K562 (cell line): ENCODE data around the gene BIRC7. TPM values are rescaled to one million over a fixed set of nuclear protein-coding genes. Genes with fewer than 3 reads are reported as not detected.

Experiments used
- ERF ChIP-seq: fragments of 450-650 bp; formaldehyde crosslinking; IDR thresholded peaks from 2 replicates; pipeline ENCODE4 v1.4.0; 2020; ENCODE audit warnings: mild to moderate bottlenecking, mixed read lengths
- HDAC1 ChIP-seq, 2 experiments: fragments of 450-650 bp; IDR thresholded peaks; 2 replicates each; pipeline ENCODE4 v1.6.1; 2016 to 2017; ENCODE audit warnings: inconsistent platforms in 1 of 2, mild to moderate bottlenecking in 1 of 2, moderate library complexity in 1 of 2
- HSF4 ChIP-seq: fragments of 250-450 bp; sonication (Bioruptor Pico); IDR thresholded peaks from 2 replicates; pipeline ENCODE4 v2.1.2; 2022; ENCODE audit warnings: mild to moderate bottlenecking, moderate library complexity, borderline replicate concordance
- JUND ChIP-seq, 2 experiments: IDR thresholded peaks; 2 replicates in 1 of 2; 3 replicates in 1 of 2; pipeline ENCODE4 v1.6.1; 2011; ENCODE audit warnings: borderline replicate concordance in 2 of 2, low read depth in 2 of 2, low read length in 2 of 2, improper control_type of control experiment in 1 of 2, missing biosample characterization in 1 of 2, missing genetic modification characterization in 1 of 2, missing genetic modification reagents in 1 of 2
- NR3C1 ChIP-seq: sonication (generic); formaldehyde crosslinking; IDR thresholded peaks from 2 replicates; pipeline ENCODE4 v1.8.1; 2022; ENCODE audit warnings: missing genetic modification reagents
- SIN3A ChIP-seq, 2 experiments: fragments of 150-350 bp in 1 of 2; IDR thresholded peaks; 2 replicates each; pipeline ENCODE4 v1.6.1; 2011 to 2016; ENCODE audit warnings: borderline replicate concordance in 2 of 2, low read depth in 2 of 2, low read length in 2 of 2, mild to moderate bottlenecking in 2 of 2, moderate library complexity in 2 of 2; ENCODE audit not compliant: control insufficient read depth in 1 of 2
- TAF1 ChIP-seq: IDR thresholded peaks from 2 replicates; pipeline ENCODE4 v1.6.1; 2011; ENCODE audit warnings: mild to moderate bottlenecking, low read length, moderate library complexity; ENCODE audit not compliant: insufficient read depth, control insufficient read depth, severe bottlenecking; ENCODE audit errors: extremely low read depth
- TGIF2 ChIP-seq: sonication (generic); formaldehyde crosslinking; IDR thresholded peaks from 2 replicates; pipeline ENCODE4 v1.8.1; 2022; ENCODE audit warnings: mild to moderate bottlenecking, missing genetic modification reagents, moderate library complexity
- TRIM24 ChIP-seq, 2 experiments: fragments of 450-650 bp; IDR thresholded peaks; 2 replicates each; pipeline ENCODE4 v1.6.1; 2016
- ZNF133 ChIP-seq: fragments of 250-450 bp; sonication (Bioruptor Pico); IDR thresholded peaks from 2 replicates; pipeline ENCODE4 v1.4.0; 2020; ENCODE audit warnings: mild to moderate bottlenecking
- polyA plus RNA-seq, 8 experiments: library from polyadenylated mRNA; depleted of rRNA in 4 of 8; stranded (reverse) in 5 of 8; unstranded in 3 of 8; fragments of >200 nt; fragmentation: Nextera tagmentation in 2 of 8; fragmentation: Illumina TruSeq in 1 of 8; extraction: Ambion mirVana in 2 of 8; extraction: Trizol in 1 of 8; gene quantifications; 2 replicates each; pipeline versions ENCODE4 v1.2.1 to v1.2.3, GENCODE V29; 2011 to 2014; ENCODE audit warnings: inconsistent platforms in 1 of 8, missing spikeins in 1 of 8
- total RNA-seq, 7 experiments: library from RNA; depleted of rRNA in 6 of 7; stranded (reverse); fragments of >200 nt in 6 of 7; fragmentation: Illumina TruSeq in 2 of 7; extraction: Trizol in 2 of 7; gene quantifications; 2 replicates each; pipeline versions ENCODE4 v1.2.1 to v1.2.3, GENCODE V29; 2011 to 2021; ENCODE audit warnings: low replicate concordance in 1 of 7
- TF ChIP-seq, protein P1 (sequence below): sonication (generic); formaldehyde crosslinking; IDR thresholded peaks from 2 replicates; pipeline ENCODE4 v1.8.0; 2023; ENCODE audit warnings: missing genetic modification reagents, mild to moderate bottlenecking, borderline replicate concordance
- TF ChIP-seq, protein P2 (sequence below): fragments of 250-450 bp; sonication (Bioruptor Pico); IDR thresholded peaks from 2 replicates; pipeline ENCODE4 v1.8.0; 2021; ENCODE audit warnings: moderate library complexity, mild to moderate bottlenecking, inconsistent platforms
- TF ChIP-seq, protein P3 (sequence below): fragments of 150-350 bp; conservative IDR thresholded peaks from 2 replicates; pipeline ENCODE4 v1.6.1; 2014; ENCODE audit warnings: low read length
- TF ChIP-seq, protein P4 (sequence below), 2 experiments: IDR thresholded peaks; 2 replicates each; pipeline ENCODE4 v1.6.1; 2012; ENCODE audit warnings: improper control_type of control experiment in 2 of 2, low read depth in 2 of 2, low read length in 2 of 2, borderline replicate concordance in 1 of 2

Gene BIRC7
- total and polyA plus RNA-seq, 9 of the 15 experiments (the other 6 are each of a cell fraction or from before 2014, with no cell fraction given): 0.14 to 0.19 (median 0.16) TPM; not detected in 5

DNA sequence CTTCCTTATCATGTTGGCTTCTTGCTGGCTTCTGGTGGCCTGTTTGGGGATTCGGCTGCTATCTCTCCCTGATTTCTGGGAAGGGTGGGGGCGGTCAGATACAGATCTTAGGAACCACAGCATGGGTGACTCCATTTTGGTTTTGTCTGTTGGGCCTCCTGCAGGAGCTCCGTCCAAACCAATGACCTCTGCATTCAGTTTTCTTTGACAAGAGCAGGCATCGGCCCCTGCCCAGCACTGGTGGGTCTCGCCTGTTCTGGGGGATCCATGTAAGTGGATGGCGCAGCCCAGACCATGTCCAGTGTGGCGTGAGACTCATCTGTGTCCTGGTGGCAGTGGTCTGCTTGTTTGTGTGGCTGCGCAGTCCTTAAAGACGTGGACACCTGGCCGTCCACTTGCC lies 28.3 kb downstream of the BIRC7 start (continued):
- TF ChIP-seq, protein P1, sequence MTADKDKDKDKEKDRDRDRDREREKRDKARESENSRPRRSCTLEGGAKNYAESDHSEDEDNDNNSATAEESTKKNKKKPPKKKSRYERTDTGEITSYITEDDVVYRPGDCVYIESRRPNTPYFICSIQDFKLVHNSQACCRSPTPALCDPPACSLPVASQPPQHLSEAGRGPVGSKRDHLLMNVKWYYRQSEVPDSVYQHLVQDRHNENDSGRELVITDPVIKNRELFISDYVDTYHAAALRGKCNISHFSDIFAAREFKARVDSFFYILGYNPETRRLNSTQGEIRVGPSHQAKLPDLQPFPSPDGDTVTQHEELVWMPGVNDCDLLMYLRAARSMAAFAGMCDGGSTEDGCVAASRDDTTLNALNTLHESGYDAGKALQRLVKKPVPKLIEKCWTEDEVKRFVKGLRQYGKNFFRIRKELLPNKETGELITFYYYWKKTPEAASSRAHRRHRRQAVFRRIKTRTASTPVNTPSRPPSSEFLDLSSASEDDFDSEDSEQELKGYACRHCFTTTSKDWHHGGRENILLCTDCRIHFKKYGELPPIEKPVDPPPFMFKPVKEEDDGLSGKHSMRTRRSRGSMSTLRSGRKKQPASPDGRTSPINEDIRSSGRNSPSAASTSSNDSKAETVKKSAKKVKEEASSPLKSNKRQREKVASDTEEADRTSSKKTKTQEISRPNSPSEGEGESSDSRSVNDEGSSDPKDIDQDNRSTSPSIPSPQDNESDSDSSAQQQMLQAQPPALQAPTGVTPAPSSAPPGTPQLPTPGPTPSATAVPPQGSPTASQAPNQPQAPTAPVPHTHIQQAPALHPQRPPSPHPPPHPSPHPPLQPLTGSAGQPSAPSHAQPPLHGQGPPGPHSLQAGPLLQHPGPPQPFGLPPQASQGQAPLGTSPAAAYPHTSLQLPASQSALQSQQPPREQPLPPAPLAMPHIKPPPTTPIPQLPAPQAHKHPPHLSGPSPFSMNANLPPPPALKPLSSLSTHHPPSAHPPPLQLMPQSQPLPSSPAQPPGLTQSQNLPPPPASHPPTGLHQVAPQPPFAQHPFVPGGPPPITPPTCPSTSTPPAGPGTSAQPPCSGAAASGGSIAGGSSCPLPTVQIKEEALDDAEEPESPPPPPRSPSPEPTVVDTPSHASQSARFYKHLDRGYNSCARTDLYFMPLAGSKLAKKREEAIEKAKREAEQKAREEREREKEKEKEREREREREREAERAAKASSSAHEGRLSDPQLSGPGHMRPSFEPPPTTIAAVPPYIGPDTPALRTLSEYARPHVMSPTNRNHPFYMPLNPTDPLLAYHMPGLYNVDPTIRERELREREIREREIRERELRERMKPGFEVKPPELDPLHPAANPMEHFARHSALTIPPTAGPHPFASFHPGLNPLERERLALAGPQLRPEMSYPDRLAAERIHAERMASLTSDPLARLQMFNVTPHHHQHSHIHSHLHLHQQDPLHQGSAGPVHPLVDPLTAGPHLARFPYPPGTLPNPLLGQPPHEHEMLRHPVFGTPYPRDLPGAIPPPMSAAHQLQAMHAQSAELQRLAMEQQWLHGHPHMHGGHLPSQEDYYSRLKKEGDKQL (CRISPR knock-in tag): no peak
- TF ChIP-seq TGIF2 (CRISPR knock-in tag) (no peak), ERF (peak; percentile 84; the same call in 1 of the 2 replicates), TRIM24 (IDR thresholded peaks at IDR 0.05) (no peak), SIN3A (IDR thresholded peaks at IDR 0.05; ENCODE audit: borderline replicate concordance in 2 of 2, control insufficient read depth in 1 of 2, low read depth in 2 of 2, low read length in 2 of 2) (no peak), JUND (IDR thresholded peaks at IDR 0.05; ENCODE audit: borderline replicate concordance, low read depth, low read length) (no peak), JUND (tag; IDR thresholded peaks at IDR 0.05; ENCODE audit: borderline replicate concordance, low read depth, low read length) (peak; percentile 53; the same call in 1 of the 3 replicates), TAF1 (no peak), HDAC1 (IDR thresholded peaks at IDR 0.05) (no peak), HSF4 (peak; percentile 88; the same call in 1 of the 2 replicates), ZNF133 (CRISPR knock-in tag) (peak; percentile 96), NR3C1 (CRISPR knock-in tag) (no peak)
- TF ChIP-seq, protein P2, sequence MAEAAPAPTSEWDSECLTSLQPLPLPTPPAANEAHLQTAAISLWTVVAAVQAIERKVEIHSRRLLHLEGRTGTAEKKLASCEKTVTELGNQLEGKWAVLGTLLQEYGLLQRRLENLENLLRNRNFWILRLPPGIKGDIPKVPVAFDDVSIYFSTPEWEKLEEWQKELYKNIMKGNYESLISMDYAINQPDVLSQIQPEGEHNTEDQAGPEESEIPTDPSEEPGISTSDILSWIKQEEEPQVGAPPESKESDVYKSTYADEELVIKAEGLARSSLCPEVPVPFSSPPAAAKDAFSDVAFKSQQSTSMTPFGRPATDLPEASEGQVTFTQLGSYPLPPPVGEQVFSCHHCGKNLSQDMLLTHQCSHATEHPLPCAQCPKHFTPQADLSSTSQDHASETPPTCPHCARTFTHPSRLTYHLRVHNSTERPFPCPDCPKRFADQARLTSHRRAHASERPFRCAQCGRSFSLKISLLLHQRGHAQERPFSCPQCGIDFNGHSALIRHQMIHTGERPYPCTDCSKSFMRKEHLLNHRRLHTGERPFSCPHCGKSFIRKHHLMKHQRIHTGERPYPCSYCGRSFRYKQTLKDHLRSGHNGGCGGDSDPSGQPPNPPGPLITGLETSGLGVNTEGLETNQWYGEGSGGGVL (CRISPR knock-in tag): 0 out of 2 replicates have a peak, but pooled peaks have one; percentile 42
- TF ChIP-seq, protein P3, sequence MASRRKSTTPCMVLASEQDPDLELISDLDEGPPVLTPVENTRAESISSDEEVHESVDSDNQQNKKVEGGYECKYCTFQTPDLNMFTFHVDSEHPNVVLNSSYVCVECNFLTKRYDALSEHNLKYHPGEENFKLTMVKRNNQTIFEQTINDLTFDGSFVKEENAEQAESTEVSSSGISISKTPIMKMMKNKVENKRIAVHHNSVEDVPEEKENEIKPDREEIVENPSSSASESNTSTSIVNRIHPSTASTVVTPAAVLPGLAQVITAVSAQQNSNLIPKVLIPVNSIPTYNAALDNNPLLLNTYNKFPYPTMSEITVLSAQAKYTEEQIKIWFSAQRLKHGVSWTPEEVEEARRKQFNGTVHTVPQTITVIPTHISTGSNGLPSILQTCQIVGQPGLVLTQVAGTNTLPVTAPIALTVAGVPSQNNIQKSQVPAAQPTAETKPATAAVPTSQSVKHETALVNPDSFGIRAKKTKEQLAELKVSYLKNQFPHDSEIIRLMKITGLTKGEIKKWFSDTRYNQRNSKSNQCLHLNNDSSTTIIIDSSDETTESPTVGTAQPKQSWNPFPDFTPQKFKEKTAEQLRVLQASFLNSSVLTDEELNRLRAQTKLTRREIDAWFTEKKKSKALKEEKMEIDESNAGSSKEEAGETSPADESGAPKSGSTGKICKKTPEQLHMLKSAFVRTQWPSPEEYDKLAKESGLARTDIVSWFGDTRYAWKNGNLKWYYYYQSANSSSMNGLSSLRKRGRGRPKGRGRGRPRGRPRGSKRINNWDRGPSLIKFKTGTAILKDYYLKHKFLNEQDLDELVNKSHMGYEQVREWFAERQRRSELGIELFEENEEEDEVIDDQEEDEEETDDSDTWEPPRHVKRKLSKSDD: no peak
- TF ChIP-seq, protein P4, sequence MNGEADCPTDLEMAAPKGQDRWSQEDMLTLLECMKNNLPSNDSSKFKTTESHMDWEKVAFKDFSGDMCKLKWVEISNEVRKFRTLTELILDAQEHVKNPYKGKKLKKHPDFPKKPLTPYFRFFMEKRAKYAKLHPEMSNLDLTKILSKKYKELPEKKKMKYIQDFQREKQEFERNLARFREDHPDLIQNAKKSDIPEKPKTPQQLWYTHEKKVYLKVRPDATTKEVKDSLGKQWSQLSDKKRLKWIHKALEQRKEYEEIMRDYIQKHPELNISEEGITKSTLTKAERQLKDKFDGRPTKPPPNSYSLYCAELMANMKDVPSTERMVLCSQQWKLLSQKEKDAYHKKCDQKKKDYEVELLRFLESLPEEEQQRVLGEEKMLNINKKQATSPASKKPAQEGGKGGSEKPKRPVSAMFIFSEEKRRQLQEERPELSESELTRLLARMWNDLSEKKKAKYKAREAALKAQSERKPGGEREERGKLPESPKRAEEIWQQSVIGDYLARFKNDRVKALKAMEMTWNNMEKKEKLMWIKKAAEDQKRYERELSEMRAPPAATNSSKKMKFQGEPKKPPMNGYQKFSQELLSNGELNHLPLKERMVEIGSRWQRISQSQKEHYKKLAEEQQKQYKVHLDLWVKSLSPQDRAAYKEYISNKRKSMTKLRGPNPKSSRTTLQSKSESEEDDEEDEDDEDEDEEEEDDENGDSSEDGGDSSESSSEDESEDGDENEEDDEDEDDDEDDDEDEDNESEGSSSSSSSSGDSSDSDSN (IDR thresholded peaks at IDR 0.05; ENCODE audit: borderline replicate concordance in 1 of 2, low read depth in 2 of 2, low read length in 2 of 2): no peak
